Uterus (tissue), 4 donors: ENCODE measurements around the gene SPAG7. TPM values are rescaled to one million over a fixed set of nuclear protein-coding genes. Genes with fewer than 3 reads are reported as not detected.
A peak's percentile ranks its signal among the peaks of the same experiment; 100 is the strongest.

ENCODE experiments used
- DNase-seq, 2 donors: peaks; one replicate each; pipeline ENCODE4 v3.0.0-alpha.2; 2019 to 2020
- H3K27ac ChIP-seq, 2 donors: fragments of 200-600 bp; sonication (generic); 1 replicate in 1 of 2; 2 replicates in 1 of 2; pipeline ENCODE4 v1.5.1; 2016 to 2018
- H3K27me3 ChIP-seq, 2 donors: fragments of 200-600 bp; sonication (generic); one replicate each; pipeline ENCODE4 v1.5.1; 2018 to 2019; ENCODE audit warnings: control low read depth in 1 of 2
- H3K36me3 ChIP-seq, 2 donors: fragments of 200-600 bp; sonication (generic); one replicate each; pipeline ENCODE4 v1.5.1; 2019; ENCODE audit warnings: control low read depth in 1 of 2
- H3K4me1 ChIP-seq, 2 donors: fragments of 200-600 bp; sonication (generic); one replicate each; pipeline ENCODE4 v1.5.1; 2018 to 2019; ENCODE audit warnings: control low read depth in 1 of 2
- H3K4me3 ChIP-seq, 2 donors: fragments of 200-600 bp; sonication (generic); 1 replicate in 1 of 2; 2 replicates in 1 of 2; pipeline ENCODE4 v1.5.1; 2018 to 2019; ENCODE audit warnings: mild to moderate bottlenecking in 1 of 2
- H3K9me3 ChIP-seq, 2 donors: fragments of 200-600 bp; sonication (generic); one replicate each; pipeline ENCODE4 v1.5.1; 2019; ENCODE audit warnings: control low read depth in 1 of 2
- CTCF ChIP-seq, 4 experiments: fragments of 200-600 bp in 2 of 4; fragments of 450-650 bp in 2 of 4; sonication (generic) in 2 of 4; IDR thresholded peaks; one replicate each; pipeline ENCODE4 v1.5.1; 2016 to 2019; ENCODE audit warnings: antibody characterized with exemption in 4 of 4, mild to moderate bottlenecking in 2 of 4, moderate library complexity in 1 of 4
- POLR2A ChIP-seq, 2 donors: fragments of 450-650 bp; IDR thresholded peaks; one replicate each; pipeline ENCODE4 v1.6.1; 2016; ENCODE audit warnings: antibody characterized with exemption in 2 of 2, mild to moderate bottlenecking in 1 of 2, moderate library complexity in 1 of 2
- intact Hi-C: fragments of 100-400 bp; cut with DNase I; formaldehyde crosslinking; loops from one replicate; pipeline ENCODE4 v1.15.1; 2023; ENCODE audit warnings: low total_unique reads
- total RNA-seq, 4 donors: library from RNA; depleted of rRNA in 3 of 4; stranded (reverse); fragments of >200 nt in 3 of 4; gene quantifications; one replicate each; pipeline versions ENCODE4 v1.1.0 to v1.2.4, GENCODE V29; 2014 to 2023
- donor health status: DM: yes; HTN: yes; CAD: no.

SPAG7 gene
- total RNA-seq, 4 donors from 2014 or later: 18.4 to 58.3 (median 34.0) TPM

- peak; percentile 89 to 91 for DNase-seq
- H3K27me3 ChIP-seq: no peaks in the 10 kb centered on the region
- TF ChIP-seq POLR2A (IDR thresholded peaks at IDR 0.05) (peak; percentile 70 to 81), CTCF (IDR thresholded peaks at IDR 0.05) (peak; percentile 58 to 87 (median 80))
- peak within 1 kb of the TSS; percentile 89 to 91 for H3K27ac ChIP-seq
- peaks cover 9 to 16% of the 10 kb centered on the region in 2 donors for H3K4me1 ChIP-seq
- H3K4me3 ChIP-seq: peak within 1 kb of the TSS; percentile 74 to 81
- no peaks in the 10 kb centered on the region for H3K9me3 ChIP-seq
- H3K36me3 ChIP-seq: no peaks in the 10 kb centered on the region
- intact Hi-C loops: no loop called here
These were observed 19.5 kb upstream of the SPAG7 start, which contains the start of gene CAMTA2 for GRCh38 chr17:4986951-4987766. Gene CAMTA2 (minus strand): TSS chr17:4987675. CDS start chr17:4986222, 1,453 bp downstream.

- Histone ChIP-seq H3K9me3 (no peaks in the 10 kb centered on the region), H3K36me3 (no peaks in the 10 kb centered on the region), H3K4me3 (peak overlapping the region; percentile 74 to 81), H3K27ac (peak overlapping the region; percentile 89 to 91), H3K4me1 (peaks cover 9 to 16% of the 10 kb centered on the region in 2 donors), H3K27me3 (no peaks in the 10 kb centered on the region)
- peak in 1 of 2 donors; percentile 33 for DNase-seq
- intact Hi-C loops: no loop called here
- TF ChIP-seq POLR2A (IDR thresholded peaks at IDR 0.05) (peak in 1 of 2 donors; percentile 31), CTCF (IDR thresholded peaks at IDR 0.05) (no peak)
These were observed 18.8 kb upstream of the SPAG7 start for GRCh38 chr17:4986403-4986802.

GRCh38 chr17:4982305-4982704, 14.7 kb upstream of the SPAG7 start:
- H3K27ac ChIP-seq: no peak overlapping the region
- intact Hi-C loops: no loop called here
- TF ChIP-seq POLR2A (IDR thresholded peaks at IDR 0.05) (no peak), CTCF (IDR thresholded peaks at IDR 0.05) (no peak)

GRCh38 chr17:4980644-4981216, 13.1 kb upstream of the SPAG7 start:
- intact Hi-C loops: no loop called here
- Histone ChIP-seq H3K36me3 (no peaks in the 10 kb centered on the region), H3K9me3 (no peaks in the 10 kb centered on the region), H3K27me3 (no peaks in the 10 kb centered on the region), H3K27ac (no peak overlapping the region), H3K4me3 (no peak overlapping the region), H3K4me1 (no peaks in the 10 kb centered on the region)
- peak in 1 of 2 donors; percentile 45 for DNase-seq
- peak; percentile 65 to 84 (median 72) for TF ChIP-seq CTCF (IDR thresholded peaks at IDR 0.05)
- TF ChIP-seq POLR2A (IDR thresholded peaks at IDR 0.05): no peak

More at GRCh38 chr17:4982305-4982704, 14.7 kb upstream of the SPAG7 start:
- Histone ChIP-seq H3K9me3 (no peaks in the 10 kb centered on the region), H3K4me1 (no peaks in the 10 kb centered on the region), H3K27me3 (no peaks in the 10 kb centered on the region), H3K36me3 (no peaks in the 10 kb centered on the region), H3K4me3 (no peak overlapping the region)
- DNase-seq: no peak

GRCh38 chr17:4978726-4979125, 11.1 kb upstream of the SPAG7 start:
- Histone ChIP-seq H3K4me3 (no peak overlapping the region), H3K27ac (no peak overlapping the region), H3K27me3 (no peaks in the 10 kb centered on the region), H3K36me3 (no peaks in the 10 kb centered on the region), H3K9me3 (no peaks in the 10 kb centered on the region), H3K4me1 (no peaks in the 10 kb centered on the region)
- intact Hi-C loops: no loop called here
- TF ChIP-seq POLR2A (IDR thresholded peaks at IDR 0.05) (no peak), CTCF (IDR thresholded peaks at IDR 0.05) (no peak)
- DNase-seq: no peak
